Glutamatergic neuron (in vitro differentiated cells): ENCODE results near the gene CALR3. TPM values are rescaled to one million over a fixed set of nuclear protein-coding genes. Genes with fewer than 3 reads are reported as not detected.
"Not testable (repeated sequence)": the region's sequence is repeated elsewhere in the genome, so short reads cannot be mapped to it uniquely, and the experiment has no call there.

Experiments used
- DNase-seq: peaks from one replicate; pipeline ENCODE4 v3.0.0; 2022
- H3K27ac Mint-ChIP-seq: one replicate; pipeline ENCODE4 v1.8.0; 2020; ENCODE audit warnings: mild to moderate bottlenecking, mixed read lengths, inconsistent platforms; ENCODE audit not compliant: unreplicated experiment
- H3K27me3 Mint-ChIP-seq: one replicate; pipeline ENCODE4 v1.8.0; 2020; ENCODE audit warnings: mild to moderate bottlenecking, moderate library complexity, mixed read lengths, inconsistent platforms; ENCODE audit not compliant: unreplicated experiment
- H3K36me3 Mint-ChIP-seq: one replicate; pipeline ENCODE4 v1.8.0; 2020; ENCODE audit warnings: mild to moderate bottlenecking, mixed read lengths, inconsistent platforms; ENCODE audit not compliant: unreplicated experiment
- H3K4me1 Mint-ChIP-seq: one replicate; pipeline ENCODE4 v1.8.0; 2020; ENCODE audit warnings: mild to moderate bottlenecking, low read depth, mixed read lengths, inconsistent platforms; ENCODE audit not compliant: unreplicated experiment
- H3K4me3 Mint-ChIP-seq: one replicate; pipeline ENCODE4 v1.8.0; 2020; ENCODE audit warnings: mild to moderate bottlenecking, mixed read lengths, inconsistent platforms; ENCODE audit not compliant: unreplicated experiment
- H3K9me3 Mint-ChIP-seq: one replicate; pipeline ENCODE4 v1.8.0; 2020; ENCODE audit warnings: mild to moderate bottlenecking, moderate library complexity, mixed read lengths, inconsistent platforms; ENCODE audit not compliant: unreplicated experiment
- CTCF ChIP-seq: fragments of 200-600 bp; sonication (generic); IDR thresholded peaks from one replicate; pipeline ENCODE4 v1.5.0; 2021; ENCODE audit not compliant: partially characterized antibody, unreplicated experiment
- total RNA-seq: library from RNA; stranded (reverse); fragmentation: NEBNext Ultra II Directional; extraction: Animal tissue kit (Norgen Biotek cat#: 25700); gene quantifications from one replicate; pipeline ENCODE4 v1.2.1, GENCODE V29; 2021; ENCODE audit not compliant: unreplicated experiment

Gene CALR3
- total RNA-seq, 1 donor from 2014 or later: not detected

GRCh38 chr19:16508546-16508945 lies 12.6 kb upstream of the CALR3 start:
- no peak for TF ChIP-seq CTCF
- no peak overlapping the region for H3K27ac Mint-ChIP-seq
- no peak overlapping the region for H3K4me3 Mint-ChIP-seq
- H3K36me3 Mint-ChIP-seq: no peaks in the 10 kb centered on the region
- no peaks in the 10 kb centered on the region for H3K4me1 Mint-ChIP-seq
- no peaks in the 10 kb centered on the region for H3K27me3 Mint-ChIP-seq
- H3K9me3 Mint-ChIP-seq: no peaks in the 10 kb centered on the region
- no peak for DNase-seq

- H3K27ac Mint-ChIP-seq: no peak overlapping the region
- H3K36me3 Mint-ChIP-seq: no peaks in the 10 kb centered on the region
- no peak for DNase-seq
- H3K4me1 Mint-ChIP-seq: no peaks in the 10 kb centered on the region
- TF ChIP-seq CTCF: no peak
- no peaks in the 10 kb centered on the region for H3K9me3 Mint-ChIP-seq
- H3K4me3 Mint-ChIP-seq: no peak overlapping the region
- H3K27me3 Mint-ChIP-seq: peaks cover 2% of the 10 kb centered on the region
These were observed 11.0 kb upstream of the CALR3 start for GRCh38 chr19:16506961-16507360.

- not testable (repeated sequence) for H3K9me3 Mint-ChIP-seq, H3K4me1 Mint-ChIP-seq, H3K36me3 Mint-ChIP-seq, H3K27me3 Mint-ChIP-seq, H3K4me3 Mint-ChIP-seq, H3K27ac Mint-ChIP-seq, DNase-seq
These were observed 10.2 kb upstream of the CALR3 start for GRCh38 chr19:16506161-16506560.

GRCh38 chr19:16504271-16504670 lies 8.3 kb upstream of the CALR3 start:
- no peaks in the 10 kb centered on the region for H3K4me1 Mint-ChIP-seq
- H3K4me3 Mint-ChIP-seq: no peak overlapping the region
- H3K27me3 Mint-ChIP-seq: peaks cover 2% of the 10 kb centered on the region
- H3K9me3 Mint-ChIP-seq: no peaks in the 10 kb centered on the region
- no peak for TF ChIP-seq CTCF
- peaks cover 4% of the 10 kb centered on the region for H3K36me3 Mint-ChIP-seq
- DNase-seq: no peak
- H3K27ac Mint-ChIP-seq: no peak overlapping the region

- no peaks in the 10 kb centered on the region for H3K4me1 Mint-ChIP-seq
- peaks cover 2% of the 10 kb centered on the region for H3K27me3 Mint-ChIP-seq
- H3K4me3 Mint-ChIP-seq: peak overlapping the region; percentile 78
- DNase-seq: no peak
- H3K27ac Mint-ChIP-seq: no peak overlapping the region
- H3K36me3 Mint-ChIP-seq: peaks cover 4% of the 10 kb centered on the region
- no peak for TF ChIP-seq CTCF
- peaks cover 2% of the 10 kb centered on the region for H3K9me3 Mint-ChIP-seq
These were observed 1.9 kb upstream of the CALR3 start for GRCh38 chr19:16497837-16498236.

- TF ChIP-seq CTCF: no peak
- no peaks in the 10 kb centered on the region for H3K4me1 Mint-ChIP-seq
- H3K36me3 Mint-ChIP-seq: peaks cover 4% of the 10 kb centered on the region
- peaks cover 2% of the 10 kb centered on the region for H3K9me3 Mint-ChIP-seq
- H3K4me3 Mint-ChIP-seq: peak overlapping the region; percentile 78
- no peak for DNase-seq
- peaks cover 2% of the 10 kb centered on the region for H3K27me3 Mint-ChIP-seq
- no peak overlapping the region for H3K27ac Mint-ChIP-seq
These were observed 1.1 kb upstream of the CALR3 start for GRCh38 chr19:16497042-16497441.
